ENCODE measurements around the gene OVCH1.

OVCH1 gene

DNA sequence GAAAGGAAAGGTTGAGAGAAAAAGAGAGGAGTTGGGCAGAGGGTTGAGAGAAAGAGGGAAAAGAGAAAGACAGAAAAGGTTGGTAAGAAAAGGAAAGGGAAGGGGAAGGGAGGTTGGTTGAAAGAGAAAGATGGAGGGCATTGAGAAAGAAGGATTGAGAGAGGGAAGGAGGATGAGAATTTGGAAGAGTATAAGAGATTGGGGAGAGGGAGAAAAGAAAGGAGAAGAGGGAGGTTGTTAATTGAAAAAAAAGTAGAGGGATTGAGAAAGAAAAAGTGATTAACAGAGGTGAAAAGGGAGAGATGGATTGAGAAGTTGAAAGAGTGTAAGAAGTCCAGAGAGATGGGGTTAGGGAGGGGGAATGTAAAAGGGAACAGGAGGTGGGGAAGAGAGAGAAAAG is 95.0 kb downstream of the OVCH1 start:
- DNase-seq (ENCODE audit: low read depth in 1 of 2, low spot score in 1 of 2): no peak
- TF ChIP-seq POLR2AphosphoS5 (IDR thresholded peaks at IDR 0.05; ENCODE audit: low read depth) (no peak), SPI1 (IDR thresholded peaks at IDR 0.05; ENCODE audit: borderline replicate concordance, low read depth) (no peak), GABPA (IDR thresholded peaks at IDR 0.05; ENCODE audit: low read depth) (no peak)
- TF ChIP-seq, protein P1, sequence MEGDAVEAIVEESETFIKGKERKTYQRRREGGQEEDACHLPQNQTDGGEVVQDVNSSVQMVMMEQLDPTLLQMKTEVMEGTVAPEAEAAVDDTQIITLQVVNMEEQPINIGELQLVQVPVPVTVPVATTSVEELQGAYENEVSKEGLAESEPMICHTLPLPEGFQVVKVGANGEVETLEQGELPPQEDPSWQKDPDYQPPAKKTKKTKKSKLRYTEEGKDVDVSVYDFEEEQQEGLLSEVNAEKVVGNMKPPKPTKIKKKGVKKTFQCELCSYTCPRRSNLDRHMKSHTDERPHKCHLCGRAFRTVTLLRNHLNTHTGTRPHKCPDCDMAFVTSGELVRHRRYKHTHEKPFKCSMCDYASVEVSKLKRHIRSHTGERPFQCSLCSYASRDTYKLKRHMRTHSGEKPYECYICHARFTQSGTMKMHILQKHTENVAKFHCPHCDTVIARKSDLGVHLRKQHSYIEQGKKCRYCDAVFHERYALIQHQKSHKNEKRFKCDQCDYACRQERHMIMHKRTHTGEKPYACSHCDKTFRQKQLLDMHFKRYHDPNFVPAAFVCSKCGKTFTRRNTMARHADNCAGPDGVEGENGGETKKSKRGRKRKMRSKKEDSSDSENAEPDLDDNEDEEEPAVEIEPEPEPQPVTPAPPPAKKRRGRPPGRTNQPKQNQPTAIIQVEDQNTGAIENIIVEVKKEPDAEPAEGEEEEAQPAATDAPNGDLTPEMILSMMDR (IDR thresholded peaks at IDR 0.05; ENCODE audit: insufficient read depth, low read length): no peak
- TF ChIP-seq, protein P2, sequence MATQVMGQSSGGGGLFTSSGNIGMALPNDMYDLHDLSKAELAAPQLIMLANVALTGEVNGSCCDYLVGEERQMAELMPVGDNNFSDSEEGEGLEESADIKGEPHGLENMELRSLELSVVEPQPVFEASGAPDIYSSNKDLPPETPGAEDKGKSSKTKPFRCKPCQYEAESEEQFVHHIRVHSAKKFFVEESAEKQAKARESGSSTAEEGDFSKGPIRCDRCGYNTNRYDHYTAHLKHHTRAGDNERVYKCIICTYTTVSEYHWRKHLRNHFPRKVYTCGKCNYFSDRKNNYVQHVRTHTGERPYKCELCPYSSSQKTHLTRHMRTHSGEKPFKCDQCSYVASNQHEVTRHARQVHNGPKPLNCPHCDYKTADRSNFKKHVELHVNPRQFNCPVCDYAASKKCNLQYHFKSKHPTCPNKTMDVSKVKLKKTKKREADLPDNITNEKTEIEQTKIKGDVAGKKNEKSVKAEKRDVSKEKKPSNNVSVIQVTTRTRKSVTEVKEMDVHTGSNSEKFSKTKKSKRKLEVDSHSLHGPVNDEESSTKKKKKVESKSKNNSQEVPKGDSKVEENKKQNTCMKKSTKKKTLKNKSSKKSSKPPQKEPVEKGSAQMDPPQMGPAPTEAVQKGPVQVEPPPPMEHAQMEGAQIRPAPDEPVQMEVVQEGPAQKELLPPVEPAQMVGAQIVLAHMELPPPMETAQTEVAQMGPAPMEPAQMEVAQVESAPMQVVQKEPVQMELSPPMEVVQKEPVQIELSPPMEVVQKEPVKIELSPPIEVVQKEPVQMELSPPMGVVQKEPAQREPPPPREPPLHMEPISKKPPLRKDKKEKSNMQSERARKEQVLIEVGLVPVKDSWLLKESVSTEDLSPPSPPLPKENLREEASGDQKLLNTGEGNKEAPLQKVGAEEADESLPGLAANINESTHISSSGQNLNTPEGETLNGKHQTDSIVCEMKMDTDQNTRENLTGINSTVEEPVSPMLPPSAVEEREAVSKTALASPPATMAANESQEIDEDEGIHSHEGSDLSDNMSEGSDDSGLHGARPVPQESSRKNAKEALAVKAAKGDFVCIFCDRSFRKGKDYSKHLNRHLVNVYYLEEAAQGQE (IDR thresholded peaks at IDR 0.05; ENCODE audit: insufficient replicate concordance, low read depth): no peak
- H3K27ac ChIP-seq (replicated peaks): no peak overlapping the region

DNA sequence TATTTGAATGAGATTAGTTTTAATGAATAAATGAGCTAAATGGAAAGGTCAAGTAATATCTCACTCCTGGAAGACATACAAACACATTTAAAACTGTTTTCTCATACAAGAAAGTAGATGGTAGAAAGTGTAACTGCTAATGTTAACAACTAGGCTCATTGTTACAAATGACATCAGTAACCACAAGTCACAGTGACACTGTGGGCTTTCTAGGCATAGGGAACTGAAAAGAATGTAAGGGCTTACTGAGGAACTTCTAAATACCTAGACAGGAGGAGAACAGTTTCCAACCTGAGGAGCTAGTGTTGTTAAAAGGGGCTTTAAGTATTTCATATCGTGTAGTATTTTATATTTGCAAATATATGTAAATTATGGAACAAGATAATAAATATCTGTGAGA is 99.0 kb downstream of the OVCH1 start:
- no peak for TF ChIP-seq GABPA (IDR thresholded peaks at IDR 0.05; ENCODE audit: low read depth)
- TF ChIP-seq, protein P1 (IDR thresholded peaks at IDR 0.05; ENCODE audit: insufficient read depth, low read length): no peak
- TF ChIP-seq, protein P2 (IDR thresholded peaks at IDR 0.05; ENCODE audit: insufficient replicate concordance, low read depth): no peak
- no peak for TF ChIP-seq SPI1 (IDR thresholded peaks at IDR 0.05; ENCODE audit: borderline replicate concordance, low read depth)
- no peak for TF ChIP-seq POLR2AphosphoS5 (IDR thresholded peaks at IDR 0.05; ENCODE audit: low read depth)
- Histone ChIP-seq H3K4me3 (replicated peaks; ENCODE audit: insufficient read depth, low read length) (no peak overlapping the region), H3K27ac (replicated peaks) (no peak overlapping the region), H3K27me3 (ENCODE audit: insufficient read depth, poor library complexity, severe bottlenecking) (no peaks in the 10 kb centered on the region)
- no peak for DNase-seq (ENCODE audit: low read depth in 1 of 2, low spot score in 1 of 2)

More for the DNA sequence above, 95.0 kb downstream of the OVCH1 start:
- H3K4me3 ChIP-seq (replicated peaks; ENCODE audit: insufficient read depth, low read length): no peak overlapping the region
- no peaks in the 10 kb centered on the region for H3K27me3 ChIP-seq (ENCODE audit: insufficient read depth, poor library complexity, severe bottlenecking)

DNA sequence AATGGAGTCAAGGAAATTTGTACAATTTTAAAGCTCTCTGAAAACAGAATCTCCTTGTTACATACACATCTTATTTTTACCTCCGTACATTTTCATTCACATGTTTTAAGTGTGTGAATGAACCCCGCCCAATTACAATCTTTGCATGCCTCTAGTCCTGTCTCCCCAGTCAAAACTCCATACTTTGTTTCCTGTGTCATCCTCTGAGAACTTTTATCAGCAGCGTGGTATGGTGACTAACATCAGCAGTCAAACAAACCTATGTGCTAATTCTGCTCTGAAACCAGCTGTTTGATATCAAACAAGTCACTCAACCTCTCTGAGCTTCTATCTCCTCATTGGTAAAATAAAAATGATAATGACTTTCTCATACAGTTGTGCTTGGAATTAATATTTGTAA is 100.7 kb downstream of the OVCH1 start:
- no peak for DNase-seq (ENCODE audit: low read depth in 1 of 2, low spot score in 1 of 2)
- Histone ChIP-seq H3K27me3 (ENCODE audit: insufficient read depth, poor library complexity, severe bottlenecking) (no peaks in the 10 kb centered on the region), H3K4me3 (replicated peaks; ENCODE audit: insufficient read depth, low read length) (no peak overlapping the region), H3K27ac (replicated peaks) (no peak overlapping the region)
- TF ChIP-seq GABPA (IDR thresholded peaks at IDR 0.05; ENCODE audit: low read depth): no peak
- TF ChIP-seq, protein P2 (IDR thresholded peaks at IDR 0.05; ENCODE audit: insufficient replicate concordance, low read depth): no peak
- TF ChIP-seq SPI1 (IDR thresholded peaks at IDR 0.05; ENCODE audit: borderline replicate concordance, low read depth): no peak
- no peak for TF ChIP-seq POLR2AphosphoS5 (IDR thresholded peaks at IDR 0.05; ENCODE audit: low read depth)
- TF ChIP-seq, protein P1 (IDR thresholded peaks at IDR 0.05; ENCODE audit: insufficient read depth, low read length): no peak

All from HL-60 (cell line).